NCI-H1930 (cell line): ENCODE results near the gene MARK2.

Source experiments
- DNase-seq, 2 experiments: peaks; one replicate each; lab custom pipeline; 2025; lab: John Stamatoyannopoulos, UW

The MARK2 gene

DNA sequence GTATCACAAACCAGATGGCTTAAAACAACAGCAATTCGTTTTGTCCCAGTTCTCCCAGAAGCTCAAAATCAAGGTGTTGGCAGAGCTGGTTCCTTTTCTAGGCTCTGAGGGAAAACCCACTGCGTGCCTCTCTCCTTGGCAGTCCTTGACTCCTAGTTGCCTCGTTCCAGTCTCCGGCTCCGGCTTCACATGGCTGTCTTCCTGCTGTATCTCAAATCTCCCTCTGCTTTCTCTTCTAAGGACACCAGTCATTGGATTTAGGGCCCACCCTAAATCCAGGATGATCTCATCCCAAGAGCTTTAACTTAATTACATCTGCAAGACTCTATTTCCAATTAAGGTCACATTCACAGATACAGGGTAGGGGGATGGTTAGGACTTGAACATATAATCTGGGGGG is 90.7 kb downstream of the MARK2 start:
- DNase-seq = no peak

- DNase-seq = no peak
Observed at GRCh38 chr11:63931045-63931444, 92.1 kb downstream of the MARK2 start.

GRCh38 chr11:63931876-63932275 is 93.0 kb downstream of the MARK2 start:
- DNase-seq = no peak

DNA sequence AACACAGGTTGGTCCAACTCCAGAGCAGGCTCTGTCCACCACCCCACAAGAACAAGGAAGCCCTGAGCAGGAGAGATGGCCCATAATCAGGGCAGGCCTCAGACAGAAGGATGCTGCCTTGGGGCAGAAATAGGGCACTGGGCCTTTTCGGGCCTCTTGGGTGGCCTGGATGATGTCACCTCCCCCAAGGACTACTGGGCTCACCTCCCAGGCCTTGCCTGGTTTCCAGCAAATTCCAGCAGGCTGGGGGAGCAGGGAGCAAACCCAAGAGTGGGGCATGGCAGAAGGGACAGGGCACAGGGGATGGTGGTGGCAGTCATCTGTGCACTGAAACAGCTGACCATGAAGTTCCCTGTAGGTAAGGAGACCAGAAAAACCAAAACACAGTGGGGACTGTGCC is 94.5 kb downstream of the MARK2 start:
- DNase-seq = no peak

GRCh38 chr11:63937713-63938478 is 99.0 kb downstream of the MARK2 start:
- DNase-seq = peak; percentile 39 to 49

GRCh38 chr11:63938479-63939396 is 99.8 kb downstream of the MARK2 start, which contains the start of gene NAA40:
Gene NAA40 (plus strand): TSS chr11:63939002. CDS start chr11:63939097, 95 bp downstream.
- DNase-seq = peak; percentile 95 to 98

DNA sequence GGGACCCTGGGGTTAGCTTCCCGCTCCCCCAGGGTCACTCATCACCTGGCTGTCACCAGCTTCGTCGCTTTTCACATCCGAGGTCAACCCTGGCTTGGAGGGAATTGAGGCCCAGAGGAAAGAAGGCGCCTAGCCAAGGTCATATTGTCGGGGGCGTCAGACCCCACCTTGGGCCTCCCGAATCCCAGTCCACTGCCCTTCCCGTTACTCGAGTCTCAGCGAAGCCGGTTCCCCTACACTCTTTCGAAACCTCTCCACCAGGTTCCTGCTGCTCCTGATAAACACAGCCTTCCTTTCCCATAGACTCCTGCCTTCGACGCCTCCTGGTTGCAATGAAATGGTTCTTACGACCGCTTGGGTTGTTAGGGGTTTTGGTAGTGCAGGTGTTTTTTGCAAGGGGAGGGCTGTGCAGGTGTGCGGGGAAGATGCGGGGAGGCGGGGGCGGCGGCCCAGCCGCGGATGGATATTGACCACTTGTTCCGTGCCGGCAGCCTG is 100.5 kb downstream of the MARK2 start:
- DNase-seq = no peak

GRCh38 chr11:63940786-63941185 is 101.9 kb downstream of the MARK2 start:
- DNase-seq = no peak

DNA sequence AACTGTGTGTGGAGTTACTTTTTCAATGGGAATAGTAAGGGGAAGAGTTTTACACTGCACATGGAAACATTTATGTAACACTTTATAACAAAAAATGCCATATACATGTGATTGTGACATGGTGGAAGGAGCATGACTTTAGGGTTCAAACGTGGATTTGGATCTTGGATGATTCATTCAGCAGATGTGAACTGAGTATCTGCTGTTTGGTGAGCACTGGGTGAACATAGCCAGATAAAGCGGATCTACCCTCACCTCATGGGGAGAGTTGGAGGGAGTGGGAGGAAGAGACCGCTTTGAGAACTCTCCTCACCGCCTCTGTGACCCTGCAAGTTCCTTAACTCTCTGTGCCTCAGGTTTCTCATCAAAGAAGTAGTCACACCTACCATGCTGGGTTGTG is 103.0 kb downstream of the MARK2 start:
- DNase-seq = no peak

- DNase-seq = no peak
Observed at GRCh38 chr11:63942803-63943202, 103.9 kb downstream of the MARK2 start.

DNA sequence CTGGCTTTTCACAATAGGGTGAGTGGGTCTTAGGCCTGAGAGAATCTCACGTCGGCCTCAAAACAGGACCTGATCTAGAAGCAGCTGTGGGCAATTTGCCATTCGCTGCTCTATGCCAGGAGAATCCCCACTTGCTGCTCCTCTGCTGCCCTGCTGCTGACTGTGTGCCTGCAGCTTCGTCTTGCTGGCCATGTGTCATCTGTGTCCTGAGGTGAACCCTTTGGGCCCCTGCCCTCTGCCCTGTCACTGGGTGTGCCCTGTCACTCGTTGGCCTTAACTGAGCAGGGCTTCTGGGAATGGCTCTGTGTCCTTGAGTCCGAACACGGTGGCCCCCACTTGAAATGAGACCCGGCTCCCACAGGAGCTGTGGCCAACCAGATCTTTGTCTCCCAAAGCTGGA is 106.1 kb downstream of the MARK2 start:
- no peak for DNase-seq

- peak; percentile 42 to 47 for DNase-seq
Observed at GRCh38 chr11:63945477-63946163, 106.7 kb downstream of the MARK2 start.

DNA sequence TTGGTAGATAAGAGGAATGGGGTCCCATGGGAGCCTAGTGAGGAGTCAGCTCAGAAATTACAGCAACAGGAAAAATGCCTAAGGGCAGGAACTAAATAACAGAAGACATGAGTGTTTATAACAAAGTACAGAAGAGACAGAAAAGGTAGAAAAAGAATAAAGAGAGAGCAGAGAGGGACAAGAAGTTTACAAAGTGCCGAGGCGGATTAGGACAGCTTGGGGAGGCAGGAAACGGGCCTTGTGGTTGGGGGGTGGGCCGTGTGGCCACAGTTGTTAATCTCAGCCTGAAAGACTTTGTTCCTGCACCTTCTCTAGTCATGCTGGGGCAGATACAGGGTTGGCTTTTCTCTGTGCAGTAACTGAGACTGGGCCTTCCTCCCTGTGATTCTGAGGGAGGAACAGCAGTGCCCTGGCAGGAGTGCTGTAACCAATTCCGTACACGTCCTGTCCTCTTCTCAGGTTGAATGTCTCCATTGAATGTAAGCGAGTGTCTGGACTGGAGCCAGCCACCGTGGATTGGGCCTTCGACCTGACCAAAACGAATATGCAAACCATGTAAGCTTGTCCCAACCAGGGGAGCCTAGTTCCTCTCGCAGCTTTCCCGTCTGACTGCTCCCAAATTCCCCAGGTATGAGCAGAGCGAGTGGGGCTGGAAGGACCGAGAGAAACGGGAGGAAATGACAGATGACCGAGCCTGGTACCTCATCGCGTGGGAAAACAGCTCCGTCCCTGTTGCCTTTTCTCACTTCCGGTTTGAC is 113.0 kb downstream of the MARK2 start:
- no peak for DNase-seq

GRCh38 chr11:63952570-63952969 is 113.7 kb downstream of the MARK2 start:
- no peak for DNase-seq

DNA sequence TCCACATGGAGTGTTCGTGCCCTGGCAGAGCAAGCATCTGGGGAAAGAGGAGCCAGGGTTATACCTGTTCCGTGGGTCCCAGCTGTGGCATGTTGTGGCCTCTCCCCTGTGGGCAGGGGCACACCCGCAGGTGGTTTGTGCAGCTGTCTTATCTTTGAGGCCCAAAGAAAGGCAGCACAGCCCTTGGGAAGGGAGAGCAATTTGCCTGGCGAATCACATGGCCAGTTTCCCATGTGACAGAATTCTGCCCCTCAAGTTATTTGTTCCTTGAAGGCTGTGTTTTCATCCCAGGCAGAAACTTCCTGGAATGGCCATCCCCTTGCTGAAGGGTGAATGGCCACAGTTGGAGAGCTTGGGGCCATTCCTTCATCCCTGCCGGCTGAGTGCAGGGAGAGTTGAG is 119.1 kb downstream of the MARK2 start:
- no peak for DNase-seq
